Spinal cord (tissue), 10 donors: Measurements from ENCODE around the gene DNAI1. TPM values are rescaled to one million over a fixed set of nuclear protein-coding genes. Genes with fewer than 3 reads are reported as not detected.

Experiments
- DNase-seq, 6 donors: peaks; one replicate each; pipeline versions ENCODE4 v3.0.0 to v3.0.0-alpha.2; 2013 to 2015; ENCODE audit warnings: low spot score in 6 of 6, low read depth in 4 of 6
- H3K27ac ChIP-seq: one replicate; pipeline ENCODE4 v1.5.1; 2013; ENCODE audit warnings: low read depth, low read length, control low read depth
- H3K27me3 ChIP-seq: one replicate; pipeline ENCODE4 v1.6.1; 2013; ENCODE audit warnings: low read length; ENCODE audit not compliant: control insufficient read depth, insufficient read depth
- H3K36me3 ChIP-seq: one replicate; pipeline ENCODE4 v1.6.1; 2013; ENCODE audit warnings: low read length; ENCODE audit not compliant: control insufficient read depth, insufficient read depth
- H3K4me1 ChIP-seq: one replicate; pipeline ENCODE4 v1.6.1; 2013; ENCODE audit warnings: low read length; ENCODE audit not compliant: control insufficient read depth, insufficient read depth
- H3K4me3 ChIP-seq: one replicate; pipeline ENCODE4 v1.5.1; 2013; ENCODE audit warnings: low read depth, low read length, control low read depth
- H3K9me3 ChIP-seq: one replicate; pipeline ENCODE4 v1.6.1; 2013; ENCODE audit warnings: low read length; ENCODE audit not compliant: control insufficient read depth, insufficient read depth
- WGBS: methylation state at CpG from one replicate; pipeline ENCODE4 v1.1.5; 2013; ENCODE audit warnings: missing lambda C conversion rate; ENCODE audit not compliant: insufficient coverage; 5-methylcytosine and 5-hydroxymethylcytosine counted together
- polyA plus RNA-seq, 2 donors: library from polyadenylated mRNA; unstranded; fragments of 120-200 nt; gene quantifications; one replicate each; pipeline ENCODE4 v1.2.1, GENCODE V29; 2013; ENCODE audit not compliant: insufficient read length in 2 of 2
- total RNA-seq, 2 donors: library from RNA; depleted of rRNA in 1 of 2; stranded (reverse); fragments of 120-200 nt in 1 of 2; fragments of >200 nt in 1 of 2; gene quantifications; one replicate each; pipeline versions ENCODE4 v1.2.3 to v1.2.4, GENCODE V29; 2013 to 2014
- donor health status: healthy.

DNAI1 gene
- total and polyA plus RNA-seq, 4 donors: 3.5 to 24.8 (median 10.4) TPM

- DNase-seq: no peak
- Histone ChIP-seq H3K27ac (no peak overlapping the region), H3K4me1 (peaks cover 28% of the 10 kb centered on the region), H3K27me3 (no peaks in the 10 kb centered on the region), H3K4me3 (no peak overlapping the region), H3K36me3 (peaks cover 14% of the 10 kb centered on the region), H3K9me3 (no peaks in the 10 kb centered on the region)
- 90% methylated on average over 6 of the region's 6 CpGs for WGBS
Observed at GRCh38 chr9:34545497-34545896, 86.9 kb downstream of the DNAI1 start.

- Histone ChIP-seq H3K4me1 (peaks cover 28% of the 10 kb centered on the region), H3K27me3 (no peaks in the 10 kb centered on the region), H3K27ac (no peak overlapping the region), H3K4me3 (no peak overlapping the region), H3K9me3 (no peaks in the 10 kb centered on the region), H3K36me3 (peaks cover 21% of the 10 kb centered on the region)
- WGBS: 74% methylated on average over 4 of the region's 7 CpGs
- DNase-seq: peak in 1 of 6 donors; percentile 32
Observed at GRCh38 chr9:34546102-34546833, 87.7 kb downstream of the DNAI1 start.

GRCh38 chr9:34546834-34547827 lies 88.5 kb downstream of the DNAI1 start:
- H3K4me1 ChIP-seq: peaks cover 28% of the 10 kb centered on the region
- peak overlapping the region; percentile 25 for H3K27ac ChIP-seq
- WGBS: 57% methylated on average over 12 of the region's 16 CpGs
- no peaks in the 10 kb centered on the region for H3K27me3 ChIP-seq
- DNase-seq: peak in 4 of 6 donors; percentile 43 to 89 (median 72)
- no peaks in the 10 kb centered on the region for H3K9me3 ChIP-seq
- H3K36me3 ChIP-seq: peaks cover 30% of the 10 kb centered on the region
- H3K4me3 ChIP-seq: no peak overlapping the region

GRCh38 chr9:34547960-34548611 lies 89.5 kb downstream of the DNAI1 start:
- WGBS: 16% methylated on average over 12 of the region's 13 CpGs
- no peaks in the 10 kb centered on the region for H3K9me3 ChIP-seq
- H3K27ac ChIP-seq: peak overlapping the region; percentile 25
- peaks cover 28% of the 10 kb centered on the region for H3K4me1 ChIP-seq
- peak in 4 of 6 donors; percentile 51 to 89 (median 75) for DNase-seq
- H3K36me3 ChIP-seq: peaks cover 39% of the 10 kb centered on the region
- H3K4me3 ChIP-seq: no peak overlapping the region
- H3K27me3 ChIP-seq: no peaks in the 10 kb centered on the region

GRCh38 chr9:34549407-34549732 lies 90.8 kb downstream of the DNAI1 start:
- Histone ChIP-seq H3K4me1 (peaks cover 30% of the 10 kb centered on the region), H3K27ac (no peak overlapping the region), H3K4me3 (no peak overlapping the region), H3K9me3 (no peaks in the 10 kb centered on the region), H3K27me3 (no peaks in the 10 kb centered on the region), H3K36me3 (peaks cover 52% of the 10 kb centered on the region)
- DNase-seq: no peak
- 60% methylated on average over 1 of the region's 5 CpGs for WGBS

GRCh38 chr9:34550016-34550680 lies 91.5 kb downstream of the DNAI1 start:
- 76% methylated on average over 10 of the region's 12 CpGs for WGBS
- H3K36me3 ChIP-seq: peaks cover 60% of the 10 kb centered on the region
- no peak for DNase-seq
- no peaks in the 10 kb centered on the region for H3K27me3 ChIP-seq
- H3K4me1 ChIP-seq: peaks cover 38% of the 10 kb centered on the region
- H3K4me3 ChIP-seq: no peak overlapping the region
- no peak overlapping the region for H3K27ac ChIP-seq
- H3K9me3 ChIP-seq: no peaks in the 10 kb centered on the region

GRCh38 chr9:34550681-34551270 lies 92.2 kb downstream of the DNAI1 start:
- Histone ChIP-seq H3K27me3 (no peaks in the 10 kb centered on the region), H3K9me3 (no peaks in the 10 kb centered on the region), H3K4me3 (no peak overlapping the region), H3K36me3 (peaks cover 66% of the 10 kb centered on the region), H3K4me1 (peaks cover 38% of the 10 kb centered on the region), H3K27ac (no peak overlapping the region)
- no peak for DNase-seq
- WGBS: 81% methylated on average over 4 of the region's 5 CpGs

- no peak for DNase-seq
- WGBS: 86% methylated on average over 18 of the region's 20 CpGs
- Histone ChIP-seq H3K4me1 (peaks cover 31% of the 10 kb centered on the region), H3K27ac (no peak overlapping the region), H3K9me3 (no peaks in the 10 kb centered on the region), H3K4me3 (no peak overlapping the region), H3K27me3 (no peaks in the 10 kb centered on the region), H3K36me3 (peaks cover 73% of the 10 kb centered on the region)
Observed at GRCh38 chr9:34551751-34552605, 93.4 kb downstream of the DNAI1 start.
